GM18909 (cell line): ENCODE measurements around the gene APOA4.
A peak's percentile ranks its signal among the peaks of the same experiment; 100 is the strongest.
"Not testable (repeated sequence)": the region's sequence is repeated elsewhere in the genome, so short reads cannot be mapped to it uniquely, and the experiment has no call there.

Experiments used
- ATAC-seq: cut with Tn5 transposase; IDR thresholded peaks from one replicate; pipeline ENCODE4 v1.9.1; 2021; ENCODE audit warnings: mild to moderate bottlenecking; ENCODE audit not compliant: unreplicated experiment, poor library complexity

Gene APOA4

DNA sequence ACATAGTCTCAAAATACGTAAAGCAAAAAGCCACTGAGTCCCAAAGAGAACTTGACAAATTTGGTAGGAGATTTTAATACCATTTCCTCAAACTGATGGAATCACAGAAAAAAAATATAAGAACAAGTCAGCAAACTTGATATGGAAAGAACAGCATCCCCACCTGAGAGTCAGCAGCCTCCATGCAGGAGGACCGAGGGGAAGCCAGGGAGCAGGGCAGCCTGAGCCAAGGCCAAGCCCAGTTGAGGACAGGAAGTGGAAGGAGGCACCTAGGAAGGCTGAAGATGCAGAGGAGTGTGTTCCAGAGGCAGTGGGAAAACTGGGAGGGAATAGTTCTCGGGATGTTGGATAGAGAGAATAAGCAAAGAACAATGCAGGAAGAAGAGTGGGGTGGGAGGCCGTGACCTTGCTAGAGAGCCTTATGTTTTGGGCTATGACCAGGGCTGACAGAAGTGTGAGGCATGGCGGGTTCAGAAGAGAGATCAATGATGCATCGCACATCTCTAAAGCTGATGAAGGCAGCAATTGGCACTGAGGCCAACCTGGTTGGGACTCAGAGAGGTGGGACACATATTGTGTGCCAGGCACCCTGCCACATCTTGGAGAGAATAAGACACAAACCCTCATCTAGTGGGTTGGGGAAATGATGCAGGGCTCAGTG lies 15.4 kb downstream of the APOA4 start:
- no peak for ATAC-seq

DNA sequence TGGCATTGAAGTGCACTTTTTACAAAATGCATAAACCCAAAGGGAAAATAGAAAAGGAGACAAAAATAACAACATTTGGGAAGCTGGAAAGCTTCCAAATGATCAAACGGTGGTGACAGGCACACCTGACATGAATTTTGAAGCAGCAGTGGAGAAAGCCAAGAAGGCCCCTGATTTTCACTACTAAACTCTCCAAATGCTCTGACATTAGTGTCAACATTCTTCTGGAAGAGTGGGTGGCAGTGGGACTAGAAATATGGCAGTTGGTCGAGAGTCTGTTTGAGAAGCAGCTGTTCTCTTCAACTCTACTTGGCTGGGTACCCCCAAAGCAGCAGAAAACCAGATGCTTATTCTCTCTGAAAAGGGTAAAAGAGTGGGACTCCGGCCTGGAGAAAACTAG lies 19.1 kb downstream of the APOA4 start:
- ATAC-seq, result no peak

GRCh38 chr11:116801662-116802061 lies 21.4 kb downstream of the APOA4 start:
- ATAC-seq, result not testable (repeated sequence)

GRCh38 chr11:116800610-116801009 lies 22.5 kb downstream of the APOA4 start:
- ATAC-seq, result no peak

DNA sequence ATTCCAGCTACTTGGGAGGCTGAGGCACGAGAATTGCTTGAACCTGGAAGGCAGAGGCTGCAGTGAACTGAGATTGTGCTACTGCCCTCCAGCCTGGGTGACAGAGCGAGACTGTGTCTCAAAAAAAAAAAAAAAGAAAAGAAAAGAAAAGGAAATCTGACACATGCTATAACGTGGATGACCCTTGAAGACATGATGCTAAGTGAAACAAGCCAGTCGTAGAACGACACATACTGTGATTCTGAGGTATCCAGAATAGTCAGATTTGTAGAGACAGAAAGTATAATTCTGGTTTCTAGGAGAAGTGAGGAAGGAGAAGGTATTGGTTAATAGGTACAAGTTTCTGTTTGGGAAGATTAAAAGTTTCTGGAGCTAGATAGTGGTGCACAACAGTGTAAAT lies 24.7 kb downstream of the APOA4 start:
- ATAC-seq, result no peak

DNA sequence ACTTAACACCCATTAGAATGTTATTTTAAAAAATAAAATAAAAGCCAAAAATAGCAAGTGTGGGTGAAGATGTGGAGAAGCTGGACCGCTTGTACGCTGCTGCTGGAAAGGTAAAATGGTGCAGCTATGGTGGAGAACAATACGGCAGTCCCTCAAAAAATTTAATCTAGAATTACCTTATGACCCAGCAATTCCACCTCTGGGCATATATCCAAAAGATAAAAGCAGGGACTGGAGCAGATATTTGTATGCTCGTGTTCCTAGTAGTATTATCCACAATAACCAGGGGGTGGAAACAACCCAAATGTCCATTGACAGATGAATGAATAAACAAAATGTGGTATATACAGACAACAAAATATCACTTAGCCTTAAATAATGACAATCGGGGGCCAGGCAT lies 25.3 kb downstream of the APOA4 start:
- no peak for ATAC-seq

- ATAC-seq, result no peak
Measured at GRCh38 chr11:116796548-116796947, 26.6 kb downstream of the APOA4 start.

DNA sequence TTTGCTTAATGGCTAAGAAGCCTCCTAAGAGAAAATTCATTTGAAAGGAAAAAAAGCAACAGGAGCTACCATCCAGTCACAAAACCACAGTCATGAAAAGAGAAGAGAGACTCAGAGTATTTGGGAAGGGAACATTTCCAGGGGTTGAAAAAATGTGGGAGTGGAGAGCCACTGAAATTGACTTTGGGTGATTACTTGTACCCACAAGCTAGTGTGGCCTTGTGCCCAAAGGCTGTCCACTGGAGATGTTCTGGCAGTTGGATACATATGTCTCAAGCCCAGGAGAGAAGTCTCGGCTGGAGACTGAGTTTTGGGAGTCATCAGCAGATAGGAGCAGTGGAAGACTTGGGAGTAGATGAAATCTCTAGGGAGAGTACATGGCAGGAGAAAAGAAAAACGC lies 28.3 kb downstream of the APOA4 start:
- no peak for ATAC-seq

- no peak for ATAC-seq
Measured at GRCh38 chr11:116793772-116794097, 29.4 kb downstream of the APOA4 start.

DNA sequence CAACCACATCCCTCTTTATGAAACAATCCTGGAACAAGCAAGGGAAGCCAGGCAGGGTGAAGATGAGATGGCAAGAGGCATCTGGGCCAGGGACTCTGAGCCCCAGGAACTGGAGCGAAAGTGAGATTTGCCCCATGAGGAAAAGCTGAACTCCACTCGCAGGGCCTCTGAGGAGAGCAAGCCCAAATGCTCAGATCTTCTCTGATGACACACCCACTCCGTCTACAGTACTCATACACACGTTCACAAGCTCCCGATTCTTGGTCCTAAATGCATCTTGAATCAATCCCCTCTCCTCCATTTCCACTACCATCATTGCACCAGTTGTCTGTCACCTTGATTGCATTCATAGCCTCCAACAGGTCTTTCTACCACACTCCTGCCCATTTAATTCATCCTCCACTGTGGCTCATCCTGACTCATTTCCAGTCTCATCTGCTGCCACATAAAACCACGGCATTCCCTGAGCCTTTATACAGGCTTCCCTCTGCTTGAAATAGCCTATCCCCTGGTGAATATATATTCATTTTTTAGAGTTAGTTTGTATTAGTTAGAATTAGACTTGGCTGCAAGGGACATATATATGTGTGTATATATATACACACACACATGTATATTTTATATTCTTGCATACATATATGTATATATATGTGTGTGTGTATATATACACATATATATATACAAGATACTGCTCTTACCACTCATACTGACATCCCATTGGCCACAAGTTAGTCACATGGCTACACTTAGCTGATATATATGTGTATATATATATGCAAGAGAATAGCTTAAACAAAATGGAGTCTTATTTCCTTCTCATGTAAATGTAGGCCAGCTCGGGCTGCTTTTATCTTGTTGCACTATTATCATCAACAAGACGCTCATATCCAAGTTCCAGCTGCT lies 30.0 kb downstream of the APOA4 start:
- no peak for ATAC-seq

DNA sequence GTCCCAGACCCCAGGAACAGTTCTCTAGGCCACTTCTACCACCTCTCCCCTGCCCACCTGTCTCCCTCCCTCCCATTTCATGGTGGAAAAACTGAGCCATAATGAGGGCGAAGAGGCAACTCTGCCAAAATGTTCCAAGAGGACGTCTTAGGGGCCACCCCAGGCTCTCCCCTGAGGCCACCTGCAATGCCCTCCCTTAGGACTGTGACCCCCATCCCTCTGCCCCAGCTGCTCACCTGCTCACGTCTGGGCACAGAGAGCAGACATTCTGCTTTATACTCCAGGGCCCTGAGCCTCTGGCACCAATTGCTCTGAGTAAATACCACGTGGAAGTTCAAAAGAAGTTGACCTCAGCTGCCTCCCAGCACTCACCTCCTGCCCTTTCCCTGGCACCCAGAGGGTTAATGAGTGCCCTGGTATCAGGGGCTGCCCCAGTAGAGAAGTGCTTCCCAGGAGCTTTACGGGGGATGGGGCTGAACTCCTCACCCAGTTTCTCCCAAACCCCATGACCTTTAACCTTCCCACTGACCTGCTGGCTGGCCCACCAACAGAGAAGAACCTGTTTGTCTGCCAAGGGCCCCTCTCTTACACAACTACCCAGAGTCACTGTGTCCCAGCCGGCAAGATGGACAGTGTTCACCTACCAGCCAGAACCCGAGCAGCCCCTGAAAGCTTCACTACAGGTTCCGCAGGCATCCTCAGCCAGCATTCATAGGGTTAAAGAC lies 30.8 kb downstream of the APOA4 start:
- ATAC-seq, result no peak

DNA sequence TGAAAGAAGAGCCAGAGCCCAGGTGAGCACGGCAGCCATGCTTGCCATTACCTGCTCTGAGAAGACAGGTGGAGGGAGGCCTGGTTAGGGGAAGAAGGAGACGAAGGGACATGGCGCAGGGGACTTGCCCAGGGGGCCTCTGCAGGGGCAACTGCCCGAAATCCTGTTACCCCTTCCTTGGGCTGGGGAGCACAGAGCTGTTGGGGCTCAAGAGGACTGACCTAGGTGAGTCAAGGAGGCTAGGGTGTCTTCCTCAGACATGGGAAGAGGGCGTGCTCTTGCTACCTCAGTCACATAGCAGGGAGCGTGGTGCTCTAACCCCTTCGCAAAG lies 31.3 kb downstream of the APOA4 start, which contains the start of gene APOA5:
Gene APOA5 (minus strand): TSS at position 67 of the 331 bp plus-strand sequence. CDS start 19 bp downstream, at position 48.
- ATAC-seq, result no peak

- ATAC-seq, result peak; percentile 39
Measured at GRCh38 chr11:116791002-116791812, 31.9 kb downstream of the APOA4 start.

DNA sequence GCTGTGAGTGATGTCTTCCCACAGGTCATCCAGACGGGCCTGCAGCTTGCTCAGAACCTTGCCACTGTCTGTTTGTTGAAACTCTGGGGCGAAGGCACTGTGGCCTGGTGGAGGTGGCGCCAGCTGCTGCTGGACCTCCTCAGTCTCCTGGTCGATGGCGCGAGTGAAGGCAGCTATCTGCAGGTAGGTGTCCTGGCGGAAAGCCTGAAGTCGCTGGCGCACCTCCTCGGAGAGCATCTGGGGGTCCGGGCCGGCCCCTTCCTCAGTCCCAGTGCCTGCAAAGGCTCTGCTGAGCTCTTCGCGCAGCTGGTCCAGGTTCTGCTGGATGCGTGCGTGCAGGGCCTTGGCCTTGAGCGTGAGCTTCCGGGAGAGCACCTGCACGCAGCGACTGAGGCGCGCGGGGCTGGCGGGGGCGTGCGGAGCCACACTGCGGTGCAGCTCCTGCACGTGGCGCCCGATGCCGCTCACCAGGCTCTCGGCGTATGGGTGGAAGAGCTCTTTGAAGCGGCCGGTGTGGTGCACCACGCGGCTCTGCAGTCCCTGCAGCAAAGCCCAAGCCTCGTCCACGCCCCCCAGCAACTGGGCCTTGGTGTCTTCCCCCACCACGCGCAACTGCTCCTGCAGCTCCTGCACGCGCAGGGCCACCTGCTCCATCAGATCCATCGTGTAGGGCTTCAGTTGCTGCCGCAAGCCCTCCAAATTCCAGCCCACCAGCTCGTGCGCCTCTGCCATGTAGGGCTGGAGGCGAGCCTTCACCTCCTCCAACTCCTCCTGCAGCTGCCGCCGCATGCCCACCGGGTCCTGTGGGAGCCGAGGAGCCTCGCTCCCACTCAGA lies 32.7 kb downstream of the APOA4 start:
- ATAC-seq, result no peak

DNA sequence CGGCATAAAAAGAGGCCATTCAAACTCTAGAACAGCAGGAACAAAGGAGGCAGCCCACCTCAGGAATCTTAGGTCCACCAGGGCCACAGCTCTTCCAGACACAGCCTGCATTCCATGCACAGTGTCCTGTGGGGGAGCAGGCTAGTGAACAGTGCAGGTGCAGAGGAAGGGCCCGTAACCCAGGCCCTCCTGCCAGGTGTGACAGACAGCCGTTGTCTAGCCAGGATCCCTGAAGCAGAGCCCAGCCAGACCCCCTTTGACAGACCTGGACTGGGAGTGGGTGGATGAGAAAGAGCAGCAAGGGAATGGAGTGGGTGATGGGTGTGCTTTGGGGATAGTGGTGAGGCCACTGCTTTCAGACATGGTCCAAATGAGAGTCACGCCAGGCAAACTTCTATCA lies 34.1 kb downstream of the APOA4 start:
- ATAC-seq, result no peak

GRCh38 chr11:116788534-116788933 lies 34.6 kb downstream of the APOA4 start:
- ATAC-seq, result no peak

GRCh38 chr11:116787786-116788486 lies 35.2 kb downstream of the APOA4 start, which contains the start of gene ZPR1:
ZPR1 (minus strand) TSS chr11:116788023; CDS start chr11:116787990, 33 bp downstream.
- peak; percentile 86 for ATAC-seq

DNA sequence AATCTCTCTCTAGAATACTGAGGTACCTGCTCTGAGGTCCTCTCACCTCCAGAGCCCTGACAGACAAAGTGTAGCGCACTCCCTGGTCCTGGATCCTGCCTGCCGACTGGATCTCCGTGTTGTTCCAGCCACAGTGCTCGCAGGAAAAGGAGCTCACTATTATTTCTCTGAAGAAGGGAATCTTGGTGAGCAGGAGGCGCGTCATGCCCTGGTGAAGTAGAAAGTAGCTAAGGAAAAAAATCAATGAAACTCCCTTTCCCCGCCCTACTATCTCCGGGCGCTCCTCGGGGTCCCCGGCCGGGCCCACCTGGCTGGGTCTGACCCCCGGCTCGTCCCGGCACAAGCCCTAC lies 35.7 kb downstream of the APOA4 start:
- no peak for ATAC-seq

DNA sequence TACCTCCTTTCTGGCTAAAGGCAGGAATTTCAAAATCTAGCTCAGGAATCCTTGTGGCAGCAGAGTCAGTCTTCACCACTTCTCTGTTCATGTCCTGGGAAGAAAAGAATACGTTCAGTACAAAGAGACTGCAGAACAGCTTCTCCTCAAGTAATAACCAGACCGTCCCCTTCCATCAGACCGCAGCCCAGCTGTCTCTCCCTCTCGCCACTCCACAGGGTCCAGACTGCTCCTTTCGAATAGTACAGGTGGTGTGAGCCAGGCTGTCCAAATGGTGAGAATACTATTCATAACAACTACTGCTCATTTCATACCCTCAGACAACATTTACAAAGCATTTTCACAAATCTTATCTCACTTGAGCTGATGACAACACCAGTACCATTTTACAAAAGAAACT lies 36.1 kb downstream of the APOA4 start:
- ATAC-seq, result no peak
